Muscle layer of duodenum (tissue), 2 donors: ENCODE data around the gene PHYKPL.

ENCODE experiments used
- H3K27ac ChIP-seq: one replicate; pipeline ENCODE4 v1.7.0; 2013; ENCODE audit warnings: mild to moderate bottlenecking, low read length
- H3K27me3 ChIP-seq: one replicate; pipeline ENCODE4 v1.7.0; 2013; ENCODE audit warnings: low read depth, mild to moderate bottlenecking, control low read depth, low read length
- H3K36me3 ChIP-seq, 2 donors: one replicate each; pipeline ENCODE4 v1.7.0; 2013; ENCODE audit warnings: low read length in 2 of 2, control low read depth in 1 of 2, mild to moderate bottlenecking in 1 of 2; ENCODE audit not compliant: insufficient read depth in 2 of 2, control insufficient read depth in 1 of 2
- H3K4me1 ChIP-seq, 2 donors: one replicate each; pipeline ENCODE4 v1.7.0; 2013; ENCODE audit warnings: low read length in 2 of 2, mild to moderate bottlenecking in 2 of 2, control low read depth in 1 of 2, moderate library complexity in 1 of 2; ENCODE audit not compliant: insufficient read depth in 2 of 2, control insufficient read depth in 1 of 2
- H3K4me3 ChIP-seq, 2 donors: one replicate each; pipeline ENCODE4 v1.7.0; 2013; ENCODE audit warnings: low read length in 2 of 2, low read depth in 1 of 2, mild to moderate bottlenecking in 1 of 2
- H3K9me3 ChIP-seq, 2 donors: one replicate each; pipeline ENCODE4 v1.7.0; 2013; ENCODE audit warnings: low read length in 2 of 2, control low read depth in 1 of 2, mild to moderate bottlenecking in 1 of 2; ENCODE audit not compliant: control insufficient read depth in 1 of 2
- donor health status: healthy.

PHYKPL gene

GRCh38 chr5:178193251-178193809 is 39.3 kb downstream of the PHYKPL start:
- no peaks in the 10 kb centered on the region for H3K4me1 ChIP-seq
- H3K9me3 ChIP-seq: no peaks in the 10 kb centered on the region
- H3K27ac ChIP-seq: no peak overlapping the region
- no peak overlapping the region for H3K4me3 ChIP-seq
- no peaks in the 10 kb centered on the region for H3K36me3 ChIP-seq
- H3K27me3 ChIP-seq: no peaks in the 10 kb centered on the region

DNA sequence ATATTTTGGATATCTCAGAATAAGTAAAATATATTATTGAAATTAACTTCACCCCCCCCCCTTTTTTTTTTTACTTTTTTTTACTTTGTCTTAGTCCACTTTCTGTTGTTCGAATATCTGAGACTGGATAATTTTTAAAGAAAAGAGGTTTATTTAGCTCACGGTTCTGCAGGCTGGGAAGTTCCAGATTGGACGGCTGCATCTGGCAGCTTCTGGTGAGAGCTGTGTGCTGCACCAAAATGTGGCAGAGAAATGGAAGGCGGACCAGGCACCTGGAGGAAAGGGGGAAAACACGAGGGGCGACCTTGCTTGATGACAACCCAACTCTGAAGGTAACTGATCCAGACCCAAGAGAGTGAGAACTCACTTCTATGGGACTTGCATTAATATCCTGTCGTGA is 39.8 kb downstream of the PHYKPL start:
- Histone ChIP-seq H3K27ac (no peak overlapping the region), H3K4me3 (no peak overlapping the region), H3K4me1 (no peaks in the 10 kb centered on the region), H3K27me3 (no peaks in the 10 kb centered on the region), H3K36me3 (no peaks in the 10 kb centered on the region), H3K9me3 (no peaks in the 10 kb centered on the region)

- no peaks in the 10 kb centered on the region for H3K27me3 ChIP-seq
- H3K9me3 ChIP-seq: no peaks in the 10 kb centered on the region
- H3K27ac ChIP-seq: no peak overlapping the region
- H3K36me3 ChIP-seq: no peaks in the 10 kb centered on the region
- no peak overlapping the region for H3K4me3 ChIP-seq
- no peaks in the 10 kb centered on the region for H3K4me1 ChIP-seq
Measured at GRCh38 chr5:178192244-178192643, 40.4 kb downstream of the PHYKPL start.

- Histone ChIP-seq H3K27ac (no peak overlapping the region), H3K27me3 (no peaks in the 10 kb centered on the region), H3K4me3 (no peak overlapping the region), H3K9me3 (no peaks in the 10 kb centered on the region), H3K4me1 (no peaks in the 10 kb centered on the region), H3K36me3 (no peaks in the 10 kb centered on the region)
Measured at GRCh38 chr5:178191661-178192060, 40.9 kb downstream of the PHYKPL start.

- H3K27me3 ChIP-seq: no peaks in the 10 kb centered on the region
Measured at GRCh38 chr5:178189433-178189832, 43.2 kb downstream of the PHYKPL start.

GRCh38 chr5:178187014-178187413 is 45.6 kb downstream of the PHYKPL start, which contains the start of gene GMCL2:
TSS of gene GMCL2 (minus strand) at chr5:178187371. CDS start at chr5:178187299, 72 bp downstream.
- H3K27me3 ChIP-seq: no peaks in the 10 kb centered on the region
- H3K4me3 ChIP-seq: no peak within 1 kb of the TSS
- no peaks in the 10 kb centered on the region for H3K9me3 ChIP-seq
- no peaks in the 10 kb centered on the region for H3K36me3 ChIP-seq
- no peak within 1 kb of the TSS for H3K27ac ChIP-seq
- no peaks in the 10 kb centered on the region for H3K4me1 ChIP-seq

More at GRCh38 chr5:178189433-178189832, 43.2 kb downstream of the PHYKPL start:
- H3K4me3 ChIP-seq: no peak overlapping the region
- H3K27ac ChIP-seq: no peak overlapping the region
- H3K9me3 ChIP-seq: no peaks in the 10 kb centered on the region
- H3K4me1 ChIP-seq: no peaks in the 10 kb centered on the region
- H3K36me3 ChIP-seq: no peaks in the 10 kb centered on the region

DNA sequence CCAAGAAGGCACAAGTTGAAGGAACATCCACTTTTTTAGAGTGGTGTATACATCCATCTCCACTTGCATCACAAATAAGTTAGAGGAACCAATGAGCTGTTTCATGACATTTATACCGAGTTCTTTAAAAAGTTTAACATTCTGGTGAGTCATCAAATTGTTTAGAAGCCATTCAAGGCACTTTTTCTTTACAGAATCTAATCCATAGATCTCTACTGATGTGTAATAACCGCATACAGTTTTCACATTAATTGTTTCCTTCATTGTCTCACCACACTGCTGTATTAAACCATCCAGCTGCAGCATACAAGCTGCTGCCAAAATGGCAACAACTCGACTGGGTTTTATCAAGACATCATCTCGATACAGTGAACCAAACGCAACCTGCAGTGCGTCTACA is 46.2 kb downstream of the PHYKPL start:
- Histone ChIP-seq H3K4me1 (no peaks in the 10 kb centered on the region), H3K36me3 (no peaks in the 10 kb centered on the region), H3K27ac (no peak overlapping the region), H3K27me3 (no peaks in the 10 kb centered on the region), H3K4me3 (no peak overlapping the region), H3K9me3 (no peaks in the 10 kb centered on the region)

- Histone ChIP-seq H3K9me3 (peaks cover 0 to 3% of the 10 kb centered on the region in 2 donors), H3K4me1 (no peaks in the 10 kb centered on the region), H3K4me3 (no peak overlapping the region), H3K27ac (no peak overlapping the region), H3K27me3 (no peaks in the 10 kb centered on the region), H3K36me3 (no peaks in the 10 kb centered on the region)
Measured at GRCh38 chr5:178182158-178182876, 50.3 kb downstream of the PHYKPL start.

DNA sequence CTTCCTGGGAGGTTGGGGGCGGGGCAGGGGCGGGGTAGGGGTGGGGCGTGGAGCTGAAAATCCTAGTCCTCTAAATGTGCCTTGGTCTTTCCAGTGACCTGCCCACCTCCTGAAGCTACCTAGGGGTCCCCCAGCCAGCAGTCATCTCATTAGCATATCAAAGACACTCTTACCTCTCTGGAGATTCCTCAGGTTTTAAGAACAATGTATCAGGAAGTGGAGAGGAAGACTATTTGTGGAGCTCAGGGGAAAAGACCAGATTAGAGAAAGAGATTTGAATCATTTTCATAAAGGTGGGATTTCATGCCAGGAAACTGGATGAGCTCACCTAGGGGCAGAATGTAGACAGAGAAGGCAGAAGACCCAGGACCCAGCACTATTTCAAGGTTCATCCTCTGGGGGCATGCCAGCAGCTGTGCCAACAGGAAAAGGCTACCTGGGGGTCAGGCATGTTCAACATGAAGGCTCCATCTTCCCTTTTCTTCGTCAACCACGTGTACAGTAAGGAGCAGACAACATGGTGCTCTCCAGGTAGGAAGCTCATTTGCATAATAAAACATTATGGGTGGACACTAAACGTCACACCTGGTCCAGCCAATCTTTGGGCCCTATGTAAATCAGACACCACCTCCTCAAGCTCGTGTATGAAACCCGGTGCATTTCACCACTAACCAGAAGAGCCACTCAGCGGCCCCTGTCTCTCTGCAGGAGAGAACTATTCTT is 52.3 kb downstream of the PHYKPL start:
- Histone ChIP-seq H3K27me3 (no peaks in the 10 kb centered on the region), H3K27ac (no peak overlapping the region), H3K4me3 (no peak overlapping the region), H3K4me1 (no peaks in the 10 kb centered on the region), H3K36me3 (no peaks in the 10 kb centered on the region), H3K9me3 (peaks cover 0 to 3% of the 10 kb centered on the region in 2 donors)

DNA sequence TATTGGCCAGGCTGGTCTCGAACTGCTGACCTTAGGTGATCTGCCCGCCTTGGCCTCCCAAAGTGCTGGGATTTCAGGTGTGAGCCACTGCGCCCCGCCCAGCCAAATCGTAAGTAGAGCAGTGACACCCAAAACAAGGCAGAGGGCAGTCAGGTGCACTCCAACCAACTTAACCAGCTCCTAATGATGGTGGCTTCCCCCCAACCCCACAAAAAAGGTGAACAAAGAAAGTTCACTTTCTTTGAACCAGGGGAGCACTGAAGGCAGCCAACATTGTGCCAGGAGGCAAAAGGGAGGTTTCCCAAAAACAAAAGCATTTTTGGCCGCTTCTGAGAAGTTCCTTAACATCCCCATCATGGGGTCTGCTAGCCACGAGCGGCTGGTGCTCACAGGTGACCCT is 55.0 kb downstream of the PHYKPL start:
- Histone ChIP-seq H3K9me3 (peaks cover 0 to 3% of the 10 kb centered on the region in 2 donors), H3K4me1 (no peaks in the 10 kb centered on the region), H3K4me3 (no peak overlapping the region), H3K27me3 (no peaks in the 10 kb centered on the region), H3K36me3 (no peaks in the 10 kb centered on the region), H3K27ac (no peak overlapping the region)

GRCh38 chr5:178176791-178177190 is 55.8 kb downstream of the PHYKPL start:
- Histone ChIP-seq H3K9me3 (peaks cover 0 to 3% of the 10 kb centered on the region in 2 donors), H3K27ac (no peak overlapping the region), H3K4me1 (no peaks in the 10 kb centered on the region), H3K36me3 (no peaks in the 10 kb centered on the region), H3K27me3 (no peaks in the 10 kb centered on the region), H3K4me3 (no peak overlapping the region)
